GM12878 (cell line): ENCODE results near the gene ATG4B.

Experiments used
- CTCF ChIP-seq, 3 experiments: IDR thresholded peaks in 2 of 3; conservative IDR thresholded peaks in 1 of 3; 2 replicates each; pipeline ENCODE4 v1.5.1; 2011; ENCODE audit warnings: low read depth in 3 of 3, low read length in 3 of 3, mild to moderate bottlenecking in 3 of 3, control low read depth in 2 of 3, moderate library complexity in 2 of 3, inconsistent platforms in 1 of 3, mixed read lengths in 1 of 3; ENCODE audit not compliant: control insufficient read depth in 2 of 3, insufficient read depth in 1 of 3; ENCODE audit errors: extremely low read depth in 1 of 3
- ELK1 ChIP-seq: IDR thresholded peaks from 2 replicates; pipeline ENCODE4 v1.6.1; 2012; ENCODE audit warnings: low read depth, low read length, improper control_type of control experiment
- ETV6 ChIP-seq, 2 experiments: fragments of 450-650 bp in 1 of 2; IDR thresholded peaks in 1 of 2; conservative IDR thresholded peaks in 1 of 2; 2 replicates each; pipeline ENCODE4 v1.6.1; 2014; ENCODE audit warnings: antibody characterized with exemption in 1 of 2, borderline replicate concordance in 1 of 2, low read depth in 1 of 2, mild to moderate bottlenecking in 1 of 2, moderate library complexity in 1 of 2
- EZH2 ChIP-seq: IDR thresholded peaks from 2 replicates; pipeline ENCODE4 v1.6.1; 2012; ENCODE audit warnings: low read depth, mild to moderate bottlenecking, control low read depth, inconsistent platforms, low read length, borderline replicate concordance; ENCODE audit not compliant: control insufficient read depth
- GABPA ChIP-seq: IDR thresholded peaks from 2 replicates; pipeline ENCODE4 v1.6.1; 2014; ENCODE audit warnings: antibody characterized with exemption, low read depth, mild to moderate bottlenecking, inconsistent platforms
- IKZF1 ChIP-seq: fragments of 450-650 bp; conservative IDR thresholded peaks from 2 replicates; pipeline ENCODE4 v1.6.1; 2017; ENCODE audit warnings: antibody characterized with exemption, mild to moderate bottlenecking
- LARP7 ChIP-seq: fragments of 450-650 bp; IDR thresholded peaks from 2 replicates; pipeline ENCODE4 v1.6.1; 2017; ENCODE audit warnings: mild to moderate bottlenecking
- MYC ChIP-seq: IDR thresholded peaks from 2 replicates; pipeline ENCODE4 v1.6.1; 2011; ENCODE audit warnings: mild to moderate bottlenecking, low read length, moderate library complexity, inconsistent platforms; ENCODE audit not compliant: insufficient read depth, insufficient replicate concordance, insufficient read length, severe bottlenecking
- NBN ChIP-seq: fragments of 450-650 bp; IDR thresholded peaks from 2 replicates; pipeline ENCODE4 v1.6.1; 2016
- POLR2A ChIP-seq: IDR thresholded peaks from 2 replicates; pipeline ENCODE4 v1.6.1; 2011; ENCODE audit warnings: low read depth, mild to moderate bottlenecking, low read length
- RELA ChIP-seq: fragments of 450-650 bp; IDR thresholded peaks from 2 replicates; pipeline ENCODE4 v1.8.0; 2014; ENCODE audit warnings: borderline replicate concordance; ENCODE audit not compliant: partially characterized antibody
- REST ChIP-seq: IDR thresholded peaks from 2 replicates; pipeline ENCODE4 v1.6.1; 2012; ENCODE audit warnings: mild to moderate bottlenecking, low read depth, low read length
- TAF1 ChIP-seq: IDR thresholded peaks from 2 replicates; pipeline ENCODE4 v1.6.1; 2011; ENCODE audit warnings: mild to moderate bottlenecking, low read depth, low read length, borderline replicate concordance
- USF2 ChIP-seq: IDR thresholded peaks from 2 replicates; pipeline ENCODE4 v1.6.1; 2011; ENCODE audit warnings: low read depth, low read length, improper control_type of control experiment, borderline replicate concordance

GRCh38 chr2:241613017-241613780 is 24.3 kb upstream of the ATG4B start:
- TF ChIP-seq ETV6 (conservative IDR thresholded peaks at IDR 0.05 in 1 of 2, IDR thresholded peaks at IDR 0.05 in 1 of 2; ENCODE audit: borderline replicate concordance in 1 of 2, low read depth in 1 of 2): no peak
- no peak for TF ChIP-seq NBN
- TF ChIP-seq LARP7: no peak
- TF ChIP-seq REST: no peak
- no peak for TF ChIP-seq TAF1
- no peak for TF ChIP-seq POLR2A
- TF ChIP-seq ELK1: no peak
- TF ChIP-seq USF2: no peak
- TF ChIP-seq IKZF1: no peak
- no peak for TF ChIP-seq GABPA
- TF ChIP-seq MYC: no peak
- TF ChIP-seq EZH2: no peak
- no peak for TF ChIP-seq RELA
- TF ChIP-seq CTCF (IDR thresholded peaks at IDR 0.05 in 2 of 3, conservative IDR thresholded peaks at IDR 0.05 in 1 of 3; ENCODE audit: control insufficient read depth in 2 of 3, extremely low read depth in 1 of 3, insufficient read depth in 1 of 3, low read depth in 3 of 3, low read length in 3 of 3): no peak
